Skin epidermis (tissue), 12 donors: ENCODE measurements around the gene THAP3.

ENCODE experiments used
- H3K27ac ChIP-seq, 21 experiments: fragments of 200-600 bp; sonication (generic) in 11 of 21; one replicate each; pipeline ENCODE4 v1.5.0; 2020; ENCODE audit warnings: mild to moderate bottlenecking in 3 of 21, inconsistent platforms in 2 of 21, moderate library complexity in 2 of 21
- H3K4me3 ChIP-seq, 7 experiments: fragments of 200-600 bp; sonication (generic) in 2 of 7; one replicate each; pipeline ENCODE4 v1.5.0; 2020; ENCODE audit warnings: inconsistent platforms in 2 of 7, mild to moderate bottlenecking in 2 of 7, moderate library complexity in 1 of 7

THAP3 gene, protein sequence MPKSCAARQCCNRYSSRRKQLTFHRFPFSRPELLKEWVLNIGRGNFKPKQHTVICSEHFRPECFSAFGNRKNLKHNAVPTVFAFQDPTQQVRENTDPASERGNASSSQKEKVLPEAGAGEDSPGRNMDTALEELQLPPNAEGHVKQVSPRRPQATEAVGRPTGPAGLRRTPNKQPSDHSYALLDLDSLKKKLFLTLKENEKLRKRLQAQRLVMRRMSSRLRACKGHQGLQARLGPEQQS

GRCh38 chr1:6624710-6625583, at the start of gene THAP3:
TSS of gene THAP3 (plus strand) at chr1:6624868. CDS start at chr1:6625219, 351 bp downstream.
- Histone ChIP-seq H3K27ac (peak within 1 kb of the TSS; percentile 60 to 92 (median 82)), H3K4me3 (peak within 1 kb of the TSS; percentile 60 to 94 (median 79))

DNA sequence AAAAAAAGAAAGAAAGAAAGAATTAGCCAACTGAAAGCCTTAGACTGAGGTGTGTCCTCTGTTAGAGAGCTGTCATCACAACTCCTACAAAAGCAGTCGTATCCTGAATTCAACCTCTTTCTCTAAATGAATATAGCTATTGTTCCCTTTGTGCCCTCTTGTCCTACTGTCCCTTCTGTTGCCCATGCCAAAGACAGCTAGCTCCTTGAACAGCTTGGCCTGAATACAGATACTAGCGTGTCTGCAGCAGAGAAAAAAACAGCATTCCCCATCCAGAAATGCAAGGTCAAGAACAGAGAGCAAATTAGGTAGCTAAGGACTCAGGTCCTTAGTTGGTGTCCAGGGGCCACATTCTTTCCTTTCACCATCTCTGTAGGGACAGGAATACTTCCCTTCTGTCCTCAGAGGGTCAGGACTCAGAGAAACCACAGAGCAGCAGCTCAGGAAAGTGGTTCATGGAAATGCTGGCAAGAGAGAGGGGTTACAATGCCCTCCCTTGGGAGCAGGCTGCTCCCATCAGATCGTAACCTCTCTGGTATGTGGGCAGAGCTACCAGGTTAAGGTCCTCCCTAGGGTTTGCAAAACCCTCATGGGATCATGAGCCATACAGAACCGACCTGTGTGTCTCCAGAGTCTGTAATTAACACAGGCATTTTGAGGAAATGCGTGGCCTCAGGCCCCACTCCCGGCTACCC, 46.7 kb upstream of the THAP3 start:
- no peak overlapping the region for H3K27ac ChIP-seq
- no peak overlapping the region for H3K4me3 ChIP-seq

DNA sequence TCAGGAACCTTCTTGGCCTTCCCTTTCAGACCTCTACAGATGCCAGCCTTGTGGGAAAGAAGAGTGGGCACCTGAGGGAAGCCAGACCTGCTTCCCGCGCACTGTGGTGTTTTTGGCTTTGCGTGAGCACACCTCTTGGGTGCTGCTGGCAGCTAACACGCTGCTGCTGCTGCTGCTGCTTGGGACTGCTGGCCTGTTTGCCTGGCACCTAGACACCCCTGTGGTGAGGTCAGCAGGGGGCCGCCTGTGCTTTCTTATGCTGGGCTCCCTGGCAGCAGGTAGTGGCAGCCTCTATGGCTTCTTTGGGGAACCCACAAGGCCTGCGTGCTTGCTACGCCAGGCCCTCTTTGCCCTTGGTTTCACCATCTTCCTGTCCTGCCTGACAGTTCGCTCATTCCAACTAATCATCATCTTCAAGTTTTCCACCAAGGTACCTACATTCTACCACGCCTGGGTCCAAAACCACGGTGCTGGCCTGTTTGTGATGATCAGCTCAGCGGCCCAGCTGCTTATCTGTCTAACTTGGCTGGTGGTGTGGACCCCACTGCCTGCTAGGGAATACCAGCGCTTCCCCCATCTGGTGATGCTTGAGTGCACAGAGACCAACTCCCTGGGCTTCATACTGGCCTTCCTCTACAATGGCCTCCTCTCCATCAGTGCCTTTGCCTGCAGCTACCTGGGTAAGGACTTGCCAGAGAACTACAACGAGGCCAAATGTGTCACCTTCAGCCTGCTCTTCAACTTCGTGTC, 45.9 kb upstream of the THAP3 start:
- peak overlapping the region in 1 of 7 experiments; percentile 88 for H3K4me3 ChIP-seq
- peak overlapping the region in 18 of 21 experiments; percentile 80 to 99 (median 94) for H3K27ac ChIP-seq

DNA sequence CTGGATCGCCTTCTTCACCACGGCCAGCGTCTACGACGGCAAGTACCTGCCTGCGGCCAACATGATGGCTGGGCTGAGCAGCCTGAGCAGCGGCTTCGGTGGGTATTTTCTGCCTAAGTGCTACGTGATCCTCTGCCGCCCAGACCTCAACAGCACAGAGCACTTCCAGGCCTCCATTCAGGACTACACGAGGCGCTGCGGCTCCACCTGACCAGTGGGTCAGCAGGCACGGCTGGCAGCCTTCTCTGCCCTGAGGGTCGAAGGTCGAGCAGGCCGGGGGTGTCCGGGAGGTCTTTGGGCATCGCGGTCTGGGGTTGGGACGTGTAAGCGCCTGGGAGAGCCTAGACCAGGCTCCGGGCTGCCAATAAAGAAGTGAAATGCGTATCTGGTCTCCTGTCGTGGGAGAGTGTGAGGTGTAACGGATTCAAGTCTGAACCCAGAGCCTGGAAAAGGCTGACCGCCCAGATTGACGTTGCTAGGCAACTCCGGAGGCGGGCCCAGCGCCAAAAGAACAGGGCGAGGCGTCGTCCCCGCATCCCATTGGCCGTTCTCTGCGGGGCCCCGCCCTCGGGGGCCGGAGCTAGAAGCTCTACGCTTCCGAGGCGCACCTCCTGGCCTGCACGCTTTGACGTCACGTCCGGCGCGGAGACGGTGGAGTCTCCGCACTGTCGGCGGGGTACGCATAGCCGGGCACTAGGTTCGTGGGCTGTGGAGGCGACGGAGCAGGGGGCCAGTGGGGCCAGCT, 45.1 kb upstream of the THAP3 start, which contains the start of gene ZBTB48:
TSS of gene ZBTB48 (plus strand) at position 621 of the 745 bp plus-strand sequence. CDS start 616 bp downstream, outside the sequence.
- Histone ChIP-seq H3K4me3 (peak within 1 kb of the TSS; percentile 79 to 97 (median 88)), H3K27ac (peak within 1 kb of the TSS; percentile 65 to 99 (median 94))

DNA sequence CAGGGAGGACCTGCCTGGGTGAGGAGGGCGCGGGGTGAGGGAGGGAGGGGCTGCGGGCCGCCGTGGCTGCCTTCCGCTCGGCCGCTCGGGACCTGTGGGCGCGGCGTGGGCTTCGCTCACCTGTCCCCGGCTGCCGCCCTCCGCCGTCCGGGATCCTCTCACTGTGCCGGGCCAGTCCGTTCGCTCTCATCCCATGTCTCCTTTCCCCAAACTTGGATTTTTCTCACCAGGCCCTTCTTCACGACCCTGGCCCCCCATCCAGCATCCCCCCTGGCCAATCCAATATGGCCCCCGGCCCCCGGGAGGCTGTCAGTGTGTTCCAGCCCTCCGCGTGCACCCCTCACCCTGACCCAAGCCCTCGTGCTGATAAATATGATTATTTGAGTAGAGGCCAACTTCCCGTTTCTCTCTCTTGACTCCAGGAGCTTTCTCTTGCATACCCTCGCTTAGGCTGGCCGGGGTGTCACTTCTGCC, 44.5 kb upstream of the THAP3 start:
- peak overlapping the region; percentile 79 to 97 (median 88) for H3K4me3 ChIP-seq

DNA sequence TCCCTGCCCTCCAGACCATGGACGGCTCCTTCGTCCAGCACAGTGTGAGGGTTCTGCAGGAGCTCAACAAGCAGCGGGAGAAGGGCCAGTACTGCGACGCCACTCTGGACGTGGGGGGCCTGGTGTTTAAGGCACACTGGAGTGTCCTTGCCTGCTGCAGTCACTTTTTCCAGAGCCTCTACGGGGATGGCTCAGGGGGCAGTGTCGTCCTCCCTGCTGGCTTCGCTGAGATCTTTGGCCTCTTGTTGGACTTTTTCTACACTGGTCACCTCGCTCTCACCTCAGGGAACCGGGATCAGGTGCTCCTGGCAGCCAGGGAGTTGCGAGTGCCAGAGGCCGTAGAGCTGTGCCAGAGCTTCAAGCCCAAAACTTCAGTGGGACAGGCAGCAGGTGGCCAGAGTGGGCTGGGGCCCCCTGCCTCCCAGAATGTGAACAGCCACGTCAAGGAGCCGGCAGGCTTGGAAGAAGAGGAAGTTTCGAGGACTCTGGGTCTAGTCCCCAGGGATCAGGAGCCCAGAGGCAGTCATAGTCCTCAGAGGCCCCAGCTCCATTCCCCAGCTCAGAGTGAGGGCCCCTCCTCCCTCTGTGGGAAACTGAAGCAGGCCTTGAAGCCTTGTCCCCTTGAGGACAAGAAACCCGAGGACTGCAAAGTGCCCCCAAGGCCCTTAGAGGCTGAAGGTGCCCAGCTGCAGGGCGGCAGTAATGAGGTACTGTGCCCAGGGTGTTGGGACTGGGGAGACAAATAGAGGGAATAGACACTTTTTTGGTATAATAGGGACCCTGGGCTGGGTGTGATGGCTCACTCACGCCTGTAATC, 43.9 kb upstream of the THAP3 start:
- Histone ChIP-seq H3K4me3 (peak overlapping the region; percentile 79 to 97 (median 88)), H3K27ac (peak overlapping the region in 20 of 21 experiments; percentile 80 to 99 (median 94))

More for the DNA sequence above, 44.5 kb upstream of the THAP3 start:
- peak overlapping the region; percentile 65 to 99 (median 94) for H3K27ac ChIP-seq

- peak overlapping the region in 7 of 21 experiments; percentile 15 to 99 (median 94) for H3K27ac ChIP-seq
- H3K4me3 ChIP-seq: no peak overlapping the region
Observed at GRCh38 chr1:6581561-6582305, 42.9 kb upstream of the THAP3 start.

DNA sequence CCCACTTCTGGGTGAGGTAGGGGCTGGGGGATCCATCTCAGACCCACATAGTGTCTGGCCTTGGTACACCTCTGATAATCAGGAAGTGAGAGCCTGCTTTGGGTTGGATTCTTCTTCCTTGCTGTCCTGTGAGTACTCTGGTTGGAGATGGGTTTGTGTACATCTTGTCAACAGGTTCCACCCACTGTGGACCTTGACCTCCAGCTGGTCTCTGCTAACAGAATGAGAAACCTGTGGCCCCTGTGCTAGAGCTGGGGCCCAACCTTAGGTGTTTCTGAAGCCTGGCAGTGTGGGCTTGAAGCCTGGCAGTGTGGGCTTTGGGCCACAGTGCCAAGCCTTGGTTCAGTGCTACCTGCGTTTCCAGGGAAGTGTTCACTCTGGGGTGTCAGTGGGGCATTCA, 42.3 kb upstream of the THAP3 start:
- Histone ChIP-seq H3K27ac (peak overlapping the region in 2 of 21 experiments; percentile 15 to 94), H3K4me3 (no peak overlapping the region)

GRCh38 chr1:6584126-6585080, 40.3 kb upstream of the THAP3 start:
- H3K4me3 ChIP-seq: no peak overlapping the region
- no peak overlapping the region for H3K27ac ChIP-seq

DNA sequence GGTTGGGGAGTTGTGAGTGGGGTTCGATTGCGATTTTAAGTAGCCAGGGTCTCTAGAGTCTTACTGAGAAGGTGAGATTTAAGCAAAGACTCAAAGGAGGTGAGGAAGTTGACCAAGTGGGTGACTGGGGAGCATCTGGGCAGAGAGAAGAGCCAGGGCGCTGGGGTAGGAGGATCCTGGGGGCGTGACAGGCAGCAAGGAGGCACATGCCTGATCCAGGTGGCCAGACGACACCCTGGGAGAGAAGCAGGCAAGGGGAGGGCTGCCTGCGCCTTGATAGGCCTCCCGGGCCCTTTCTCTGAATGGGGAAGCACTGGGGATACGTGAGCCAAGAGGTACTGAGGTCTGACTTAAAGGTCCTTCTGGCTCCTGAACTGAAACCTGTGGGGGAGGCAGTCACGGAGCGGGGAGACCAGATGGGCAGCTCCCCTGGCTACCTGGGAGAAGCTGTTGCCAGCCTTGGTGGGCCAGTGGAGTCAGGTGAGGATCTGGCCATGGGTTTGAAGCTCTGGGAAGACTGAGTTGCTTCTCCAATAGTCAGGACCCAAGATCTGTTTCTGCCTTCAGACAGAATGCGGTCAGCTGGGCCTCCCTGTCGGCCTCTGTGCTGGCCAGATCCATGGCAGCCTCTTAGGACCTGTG, 39.5 kb upstream of the THAP3 start:
- Histone ChIP-seq H3K27ac (no peak overlapping the region), H3K4me3 (no peak overlapping the region)

GRCh38 chr1:6585841-6586240, 38.8 kb upstream of the THAP3 start:
- Histone ChIP-seq H3K4me3 (no peak overlapping the region), H3K27ac (no peak overlapping the region)

GRCh38 chr1:6586404-6586816, 38.3 kb upstream of the THAP3 start:
- H3K27ac ChIP-seq: no peak overlapping the region

GRCh38 chr1:6587261-6588005, 37.2 kb upstream of the THAP3 start:
- H3K4me3 ChIP-seq: no peak overlapping the region
- H3K27ac ChIP-seq: peak overlapping the region in 4 of 21 experiments; percentile 16 to 51 (median 36)

More at GRCh38 chr1:6586404-6586816, 38.3 kb upstream of the THAP3 start:
- no peak overlapping the region for H3K4me3 ChIP-seq

DNA sequence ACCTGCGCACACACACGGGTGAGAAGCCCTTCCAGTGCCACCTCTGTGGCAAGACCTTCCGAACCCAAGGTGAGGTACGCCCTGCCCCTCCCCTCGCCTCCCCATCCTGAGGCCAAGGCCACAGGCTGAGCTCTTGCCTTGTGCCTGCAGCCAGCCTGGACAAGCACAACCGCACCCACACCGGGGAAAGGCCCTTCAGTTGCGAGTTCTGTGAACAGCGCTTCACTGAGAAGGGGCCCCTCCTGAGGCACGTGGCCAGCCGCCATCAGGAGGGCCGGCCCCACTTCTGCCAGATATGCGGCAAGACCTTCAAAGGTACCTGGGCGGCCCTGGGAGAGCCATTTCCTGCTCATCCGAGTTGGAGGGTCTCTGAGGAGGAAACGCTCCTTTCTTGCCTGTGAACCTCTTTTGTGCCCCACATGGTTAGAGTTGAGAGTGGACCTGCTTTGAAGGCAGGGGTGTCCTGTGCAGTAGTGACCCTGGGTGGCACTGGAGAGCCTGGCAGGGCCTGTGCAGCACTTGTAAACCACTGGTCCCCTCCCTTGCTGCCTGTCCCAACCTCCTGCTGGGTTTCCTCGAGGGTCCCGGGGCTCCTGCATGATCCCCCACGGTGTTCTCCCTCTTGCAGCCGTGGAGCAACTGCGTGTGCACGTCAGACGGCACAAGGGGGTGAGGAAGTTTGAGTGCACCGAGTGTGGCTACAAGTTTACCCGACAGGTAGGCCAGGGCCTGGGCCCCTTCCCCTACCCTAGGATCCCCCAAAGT, 36.4 kb upstream of the THAP3 start:
- peak overlapping the region in 4 of 21 experiments; percentile 1 to 51 (median 24) for H3K27ac ChIP-seq
- H3K4me3 ChIP-seq: no peak overlapping the region
